ENCODE results near the gene C17orf100. TPM values are rescaled to one million over a fixed set of nuclear protein-coding genes. Genes with fewer than 3 reads are reported as not detected.

Gene C17orf100
- total and polyA plus RNA-seq, 7 donors = 0.34 to 1.4 (median 0.67) TPM

- peaks cover 2 to 79% of the 10 kb centered on the region in 2 donors for H3K36me3 ChIP-seq (ENCODE audit: insufficient read depth in 1 of 2, low read depth in 1 of 2)
These were observed 24.5 kb upstream of the C17orf100 start for GRCh38 chr17:6627019-6627418.

GRCh38 chr17:6630390-6630789, 21.2 kb upstream of the C17orf100 start:
- H3K27ac ChIP-seq = no peak overlapping the region
- H3K4me1 ChIP-seq = no peaks in the 10 kb centered on the region
- no peaks in the 10 kb centered on the region for H3K9me3 ChIP-seq
- no peak overlapping the region for H3K4me3 ChIP-seq
- no peaks in the 10 kb centered on the region for H3K27me3 ChIP-seq (ENCODE audit: insufficient read depth in 3 of 3, low read length in 2 of 3)
- ATAC-seq (no peak), DNase-seq (no peak)
- peaks cover 0 to 79% of the 10 kb centered on the region in 2 donors for H3K36me3 ChIP-seq (ENCODE audit: insufficient read depth in 1 of 2, low read depth in 1 of 2)
- TF ChIP-seq CTCF (IDR thresholded peaks at IDR 0.05) = no peak
- 90 to 100% (median 100%) methylated on average over 1 of the region's 1 CpG for WGBS, 3 donors
- intact Hi-C loops (cut with DNase I) = no loop called here

More at GRCh38 chr17:6627019-6627418, 24.5 kb upstream of the C17orf100 start:
- 54 to 71% (median 61%) methylated on average over 1 of the region's 1 CpG for WGBS, 3 donors
- no peak for TF ChIP-seq CTCF (IDR thresholded peaks at IDR 0.05)
- DNase-seq = no peak
- Histone ChIP-seq H3K4me1 (no peaks in the 10 kb centered on the region), H3K27ac (no peak overlapping the region), H3K27me3 (ENCODE audit: insufficient read depth in 3 of 3, low read length in 2 of 3) (no peaks in the 10 kb centered on the region), H3K4me3 (no peak overlapping the region), H3K9me3 (no peaks in the 10 kb centered on the region)
- ATAC-seq = no peak
- intact Hi-C loops (cut with DNase I) = no loop called here

GRCh38 chr17:6632530-6632929, 19.0 kb upstream of the C17orf100 start:
- H3K4me3 ChIP-seq = no peak overlapping the region
- peaks cover 0 to 61% of the 10 kb centered on the region in 2 donors for H3K36me3 ChIP-seq (ENCODE audit: insufficient read depth in 1 of 2, low read depth in 1 of 2)
- no peak for ATAC-seq
- TF ChIP-seq CTCF (IDR thresholded peaks at IDR 0.05) = no peak
- no peaks in the 10 kb centered on the region for H3K9me3 ChIP-seq
- DNase-seq = no peak
- no peaks in the 10 kb centered on the region for H3K27me3 ChIP-seq (ENCODE audit: insufficient read depth in 3 of 3, low read length in 2 of 3)
- intact Hi-C loops (cut with DNase I) = no loop called here
- H3K4me1 ChIP-seq = no peaks in the 10 kb centered on the region
- H3K27ac ChIP-seq = no peak overlapping the region

DNA sequence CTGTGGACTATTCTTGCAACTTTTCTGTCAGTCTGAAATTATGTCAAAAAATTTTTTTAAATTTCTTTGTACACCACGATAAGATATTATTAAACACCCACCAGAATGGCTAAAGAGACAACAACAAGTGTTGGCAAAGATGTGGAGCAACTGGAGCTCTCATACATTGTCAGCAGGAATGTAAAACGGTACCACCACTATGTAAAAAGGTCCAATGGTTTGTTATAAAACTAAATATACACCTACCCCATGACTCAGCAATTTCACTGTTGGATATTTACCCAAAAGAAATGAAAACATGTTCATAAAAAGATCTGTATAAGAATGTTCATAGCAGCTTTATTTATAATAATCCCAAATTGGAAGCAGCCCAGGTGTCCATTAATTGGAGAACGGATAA, 18.3 kb upstream of the C17orf100 start:
- ATAC-seq (no peak), DNase-seq (no peak)
- H3K36me3 ChIP-seq (ENCODE audit: insufficient read depth in 1 of 2, low read depth in 1 of 2) = peaks cover 0 to 54% of the 10 kb centered on the region in 2 donors
- H3K4me1 ChIP-seq = no peaks in the 10 kb centered on the region
- H3K27me3 ChIP-seq (ENCODE audit: insufficient read depth in 3 of 3, low read length in 2 of 3) = no peaks in the 10 kb centered on the region
- TF ChIP-seq CTCF (IDR thresholded peaks at IDR 0.05) = no peak
- H3K4me3 ChIP-seq = no peak overlapping the region
- intact Hi-C loops (cut with DNase I) = no loop called here
- no peak overlapping the region for H3K27ac ChIP-seq
- H3K9me3 ChIP-seq = no peaks in the 10 kb centered on the region
- 90 to 99% (median 97%) methylated on average over 3 of the region's 3 CpGs for WGBS, 3 donors

GRCh38 chr17:6636105-6636504, 15.5 kb upstream of the C17orf100 start:
- peaks cover 5% of the 10 kb centered on the region for H3K4me1 ChIP-seq
- ATAC-seq = no peak
- DNase-seq = no peak
- intact Hi-C loops (cut with DNase I) = no loop called here
- 56 to 69% (median 60%) methylated on average over 2 of the region's 2 CpGs for WGBS, 3 donors
- no peak for TF ChIP-seq CTCF (IDR thresholded peaks at IDR 0.05)
- H3K27me3 ChIP-seq (ENCODE audit: insufficient read depth in 3 of 3, low read length in 2 of 3) = no peaks in the 10 kb centered on the region
- no peak overlapping the region for H3K27ac ChIP-seq
- no peaks in the 10 kb centered on the region for H3K9me3 ChIP-seq
- H3K36me3 ChIP-seq (ENCODE audit: insufficient read depth in 1 of 2, low read depth in 1 of 2) = peaks cover 0 to 36% of the 10 kb centered on the region in 2 donors
- H3K4me3 ChIP-seq = no peak overlapping the region
